ENCODE results near the gene COL5A1.

The COL5A1 gene

GRCh38 chr9:134816264-134816663 lies 174.7 kb downstream of the COL5A1 start:
- no peak for DNase-seq (ENCODE audit: low read depth)
- no peak overlapping the region for H3K4me3 ChIP-seq (ENCODE audit: low read length)
- no peak for TF ChIP-seq CTCF (IDR thresholded peaks at IDR 0.05; ENCODE audit: insufficient read depth, low read depth, low read length, missing control alignments)

GRCh38 chr9:134818000-134818568 lies 176.5 kb downstream of the COL5A1 start:
- DNase-seq (ENCODE audit: low read depth): no peak
- TF ChIP-seq CTCF (IDR thresholded peaks at IDR 0.05; ENCODE audit: insufficient read depth, low read depth, low read length, missing control alignments): no peak
- no peak overlapping the region for H3K4me3 ChIP-seq (ENCODE audit: low read length)

- DNase-seq (ENCODE audit: low read depth): no peak
- no peak for TF ChIP-seq CTCF (IDR thresholded peaks at IDR 0.05; ENCODE audit: insufficient read depth, low read depth, low read length, missing control alignments)
- no peak overlapping the region for H3K4me3 ChIP-seq (ENCODE audit: low read length)
Observed at GRCh38 chr9:134818591-134818990, 177.0 kb downstream of the COL5A1 start.

DNA sequence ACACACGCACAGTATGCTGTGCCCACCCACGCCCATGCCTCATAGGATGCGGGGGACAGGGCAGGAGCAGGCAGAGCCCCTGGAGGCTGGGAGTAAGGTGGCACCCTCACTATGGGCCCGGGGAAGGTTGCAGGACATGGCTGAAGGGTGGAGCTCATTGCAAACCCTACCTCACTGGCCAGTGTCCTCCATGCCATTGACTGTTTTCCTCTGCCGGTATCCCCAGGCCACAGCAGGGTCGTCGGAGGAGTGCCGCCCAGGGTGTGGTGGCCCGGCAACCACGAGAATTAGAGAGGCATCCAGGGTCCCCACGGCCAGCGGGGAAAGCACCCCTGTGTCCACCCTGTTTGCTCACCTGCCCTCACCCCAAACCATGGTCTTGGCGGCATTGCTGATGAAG lies 179.3 kb downstream of the COL5A1 start:
- DNase-seq (ENCODE audit: low read depth): no peak
- TF ChIP-seq CTCF (IDR thresholded peaks at IDR 0.05; ENCODE audit: insufficient read depth, low read depth, low read length, missing control alignments): no peak
- no peak overlapping the region for H3K4me3 ChIP-seq (ENCODE audit: low read length)

GRCh38 chr9:134822541-134822940 lies 180.9 kb downstream of the COL5A1 start:
- DNase-seq (ENCODE audit: low read depth): no peak
- TF ChIP-seq CTCF (IDR thresholded peaks at IDR 0.05; ENCODE audit: insufficient read depth, low read depth, low read length, missing control alignments): no peak
- no peak overlapping the region for H3K4me3 ChIP-seq (ENCODE audit: low read length)

DNA sequence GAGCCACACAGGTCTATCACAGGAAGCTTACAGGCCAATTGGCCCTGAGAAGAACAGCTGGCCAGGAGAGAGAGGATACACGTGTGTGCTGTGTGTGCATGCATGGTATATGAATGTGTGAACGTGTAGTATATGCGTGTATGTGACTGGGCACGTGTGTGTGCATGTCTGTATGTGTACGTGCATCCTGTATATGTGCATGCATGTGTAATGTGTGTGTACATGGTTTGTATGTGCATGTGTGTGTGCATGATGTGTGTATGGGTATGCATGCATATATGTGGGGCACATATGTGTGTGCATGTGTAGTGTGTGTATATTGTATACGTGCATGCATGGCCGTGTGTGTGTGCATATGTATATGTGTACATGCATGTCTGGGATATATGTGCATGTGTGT lies 182.0 kb downstream of the COL5A1 start:
- no peak for TF ChIP-seq CTCF (IDR thresholded peaks at IDR 0.05; ENCODE audit: insufficient read depth, low read depth, low read length, missing control alignments)
- DNase-seq (ENCODE audit: low read depth): no peak

DNA sequence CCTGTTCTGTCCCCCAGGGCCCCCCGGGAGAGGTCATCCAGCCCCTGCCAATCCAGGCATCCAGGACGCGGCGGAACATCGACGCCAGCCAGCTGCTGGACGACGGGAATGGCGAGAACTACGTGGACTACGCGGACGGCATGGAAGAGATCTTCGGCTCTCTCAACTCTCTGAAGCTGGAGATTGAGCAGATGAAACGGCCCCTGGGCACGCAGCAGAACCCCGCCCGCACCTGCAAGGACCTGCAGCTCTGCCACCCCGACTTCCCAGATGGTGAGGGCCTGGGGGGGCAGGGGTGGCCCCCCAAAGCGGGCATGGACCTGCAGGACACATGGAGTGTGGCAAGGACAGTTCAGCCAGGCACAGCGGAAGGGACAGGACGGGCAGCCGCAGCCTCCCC lies 183.0 kb downstream of the COL5A1 start:
- TF ChIP-seq CTCF (IDR thresholded peaks at IDR 0.05; ENCODE audit: insufficient read depth, low read depth, low read length, missing control alignments): no peak
- H3K4me3 ChIP-seq (ENCODE audit: low read length): no peak overlapping the region
- DNase-seq (ENCODE audit: low read depth): no peak

More for the DNA sequence above, 182.0 kb downstream of the COL5A1 start:
- no peak overlapping the region for H3K4me3 ChIP-seq (ENCODE audit: low read length)
